ENCODE measurements around the gene PRKD1. TPM values are rescaled to one million over a fixed set of nuclear protein-coding genes. Genes with fewer than 3 reads are reported as not detected.

PRKD1 gene
- total and polyA plus RNA-seq, 2 donors, result 2.5 to 5.6 TPM

- DNase-seq (ENCODE audit: low read depth in 6 of 9, low spot score in 9 of 9), result no peak
- Histone ChIP-seq H3K4me1 (ENCODE audit: control insufficient read depth in 2 of 2, insufficient read depth in 2 of 2, low read length in 2 of 2) (no peaks in the 10 kb centered on the region), H3K27me3 (ENCODE audit: control insufficient read depth in 2 of 2, insufficient read depth in 1 of 2, low read length in 1 of 2) (peaks cover 30% of the 10 kb centered on the region in 2 donors), H3K36me3 (ENCODE audit: control insufficient read depth in 2 of 2, insufficient read depth in 2 of 2, low read length in 1 of 2) (no peaks in the 10 kb centered on the region), H3K9me3 (ENCODE audit: control insufficient read depth in 2 of 2, insufficient read depth in 1 of 2, low read length in 1 of 2) (no peaks in the 10 kb centered on the region), H3K27ac (ENCODE audit: low read depth in 1 of 2, low read length in 1 of 2) (no peak overlapping the region), H3K4me3 (ENCODE audit: low read length in 2 of 2) (no peak overlapping the region)
- WGBS, result 18% methylated on average over 23 of the region's 23 CpGs
Observed at GRCh38 chr14:29928117-29928640, 532 bp upstream of the PRKD1 start.

- Histone ChIP-seq H3K4me3 (ENCODE audit: low read length in 2 of 2) (peak overlapping the region; percentile 18 to 41), H3K27ac (ENCODE audit: low read depth in 1 of 2, low read length in 1 of 2) (no peak overlapping the region), H3K4me1 (ENCODE audit: control insufficient read depth in 2 of 2, insufficient read depth in 2 of 2, low read length in 2 of 2) (no peaks in the 10 kb centered on the region), H3K27me3 (ENCODE audit: control insufficient read depth in 2 of 2, insufficient read depth in 1 of 2, low read length in 1 of 2) (peaks cover 30% of the 10 kb centered on the region in 2 donors), H3K36me3 (ENCODE audit: control insufficient read depth in 2 of 2, insufficient read depth in 2 of 2, low read length in 1 of 2) (no peaks in the 10 kb centered on the region), H3K9me3 (ENCODE audit: control insufficient read depth in 2 of 2, insufficient read depth in 1 of 2, low read length in 1 of 2) (no peaks in the 10 kb centered on the region)
- 2% methylated on average over 51 of the region's 51 CpGs for WGBS
- DNase-seq (ENCODE audit: low read depth in 6 of 9, low spot score in 9 of 9), result no peak
Observed at GRCh38 chr14:29926701-29927375, 809 bp downstream of the PRKD1 start.

GRCh38 chr14:29926228-29926627 lies 1.4 kb downstream of the PRKD1 start:
- DNase-seq (ENCODE audit: low read depth in 6 of 9, low spot score in 9 of 9), result no peak
- WGBS, result 12% methylated on average over 8 of the region's 8 CpGs
- Histone ChIP-seq H3K27ac (ENCODE audit: low read depth in 1 of 2, low read length in 1 of 2) (no peak overlapping the region), H3K36me3 (ENCODE audit: control insufficient read depth in 2 of 2, insufficient read depth in 2 of 2, low read length in 1 of 2) (no peaks in the 10 kb centered on the region), H3K4me1 (ENCODE audit: control insufficient read depth in 2 of 2, insufficient read depth in 2 of 2, low read length in 2 of 2) (no peaks in the 10 kb centered on the region), H3K9me3 (ENCODE audit: control insufficient read depth in 2 of 2, insufficient read depth in 1 of 2, low read length in 1 of 2) (no peaks in the 10 kb centered on the region), H3K27me3 (ENCODE audit: control insufficient read depth in 2 of 2, insufficient read depth in 1 of 2, low read length in 1 of 2) (peaks cover 30% of the 10 kb centered on the region in 2 donors), H3K4me3 (ENCODE audit: low read length in 2 of 2) (no peak overlapping the region)

GRCh38 chr14:29925736-29926135 lies 1.9 kb downstream of the PRKD1 start:
- no peaks in the 10 kb centered on the region for H3K4me1 ChIP-seq (ENCODE audit: control insufficient read depth in 2 of 2, insufficient read depth in 2 of 2, low read length in 2 of 2)
- no peak overlapping the region for H3K27ac ChIP-seq (ENCODE audit: low read depth in 1 of 2, low read length in 1 of 2)
- no peak for DNase-seq (ENCODE audit: low read depth in 6 of 9, low spot score in 9 of 9)
- peaks cover 30% of the 10 kb centered on the region in 2 donors for H3K27me3 ChIP-seq (ENCODE audit: control insufficient read depth in 2 of 2, insufficient read depth in 1 of 2, low read length in 1 of 2)
- no peaks in the 10 kb centered on the region for H3K36me3 ChIP-seq (ENCODE audit: control insufficient read depth in 2 of 2, insufficient read depth in 2 of 2, low read length in 1 of 2)
- 61% methylated on average over 3 of the region's 3 CpGs for WGBS
- H3K9me3 ChIP-seq (ENCODE audit: control insufficient read depth in 2 of 2, insufficient read depth in 1 of 2, low read length in 1 of 2), result no peaks in the 10 kb centered on the region
- no peak overlapping the region for H3K4me3 ChIP-seq (ENCODE audit: low read length in 2 of 2)

- Histone ChIP-seq H3K27me3 (ENCODE audit: control insufficient read depth in 2 of 2, insufficient read depth in 1 of 2, low read length in 1 of 2) (peaks cover 30% of the 10 kb centered on the region in 2 donors), H3K9me3 (ENCODE audit: control insufficient read depth in 2 of 2, insufficient read depth in 1 of 2, low read length in 1 of 2) (no peaks in the 10 kb centered on the region), H3K36me3 (ENCODE audit: control insufficient read depth in 2 of 2, insufficient read depth in 2 of 2, low read length in 1 of 2) (no peaks in the 10 kb centered on the region), H3K27ac (ENCODE audit: low read depth in 1 of 2, low read length in 1 of 2) (no peak overlapping the region), H3K4me3 (ENCODE audit: low read length in 2 of 2) (no peak overlapping the region), H3K4me1 (ENCODE audit: control insufficient read depth in 2 of 2, insufficient read depth in 2 of 2, low read length in 2 of 2) (no peaks in the 10 kb centered on the region)
- 77% methylated on average over 5 of the region's 5 CpGs for WGBS
- no peak for DNase-seq (ENCODE audit: low read depth in 6 of 9, low spot score in 9 of 9)
Observed at GRCh38 chr14:29925101-29925722, 2.4 kb downstream of the PRKD1 start.

- H3K36me3 ChIP-seq (ENCODE audit: control insufficient read depth in 2 of 2, insufficient read depth in 2 of 2, low read length in 1 of 2), result no peaks in the 10 kb centered on the region
- H3K4me3 ChIP-seq (ENCODE audit: low read length in 2 of 2), result no peak overlapping the region
- no peaks in the 10 kb centered on the region for H3K4me1 ChIP-seq (ENCODE audit: control insufficient read depth in 2 of 2, insufficient read depth in 2 of 2, low read length in 2 of 2)
- H3K27ac ChIP-seq (ENCODE audit: low read depth in 1 of 2, low read length in 1 of 2), result no peak overlapping the region
- 93% methylated on average over 2 of the region's 2 CpGs for WGBS
- no peak for DNase-seq (ENCODE audit: low read depth in 6 of 9, low spot score in 9 of 9)
- H3K9me3 ChIP-seq (ENCODE audit: control insufficient read depth in 2 of 2, insufficient read depth in 1 of 2, low read length in 1 of 2), result no peaks in the 10 kb centered on the region
- H3K27me3 ChIP-seq (ENCODE audit: control insufficient read depth in 2 of 2, insufficient read depth in 1 of 2, low read length in 1 of 2), result no peaks in the 10 kb centered on the region
Observed at GRCh38 chr14:29919845-29920244, 7.8 kb downstream of the PRKD1 start.

- no peak for DNase-seq (ENCODE audit: low read depth in 6 of 9, low spot score in 9 of 9)
- H3K27me3 ChIP-seq (ENCODE audit: control insufficient read depth in 2 of 2, insufficient read depth in 1 of 2, low read length in 1 of 2), result no peaks in the 10 kb centered on the region
- H3K36me3 ChIP-seq (ENCODE audit: control insufficient read depth in 2 of 2, insufficient read depth in 2 of 2, low read length in 1 of 2), result no peaks in the 10 kb centered on the region
- H3K9me3 ChIP-seq (ENCODE audit: control insufficient read depth in 2 of 2, insufficient read depth in 1 of 2, low read length in 1 of 2), result no peaks in the 10 kb centered on the region
- no peak overlapping the region for H3K4me3 ChIP-seq (ENCODE audit: low read length in 2 of 2)
- no peak overlapping the region for H3K27ac ChIP-seq (ENCODE audit: low read depth in 1 of 2, low read length in 1 of 2)
- no peaks in the 10 kb centered on the region for H3K4me1 ChIP-seq (ENCODE audit: control insufficient read depth in 2 of 2, insufficient read depth in 2 of 2, low read length in 2 of 2)
- 89% methylated on average over 2 of the region's 2 CpGs for WGBS
Observed at GRCh38 chr14:29918981-29919380, 8.7 kb downstream of the PRKD1 start.

GRCh38 chr14:29913566-29913965 lies 14.1 kb downstream of the PRKD1 start:
- no peak for DNase-seq (ENCODE audit: low read depth in 6 of 9, low spot score in 9 of 9)
- H3K36me3 ChIP-seq (ENCODE audit: control insufficient read depth in 2 of 2, insufficient read depth in 2 of 2, low read length in 1 of 2), result no peaks in the 10 kb centered on the region
- 95% methylated on average over 5 of the region's 5 CpGs for WGBS
- no peak overlapping the region for H3K4me3 ChIP-seq (ENCODE audit: low read length in 2 of 2)
- no peaks in the 10 kb centered on the region for H3K27me3 ChIP-seq (ENCODE audit: control insufficient read depth in 2 of 2, insufficient read depth in 1 of 2, low read length in 1 of 2)
- H3K9me3 ChIP-seq (ENCODE audit: control insufficient read depth in 2 of 2, insufficient read depth in 1 of 2, low read length in 1 of 2), result peaks cover 0 to 4% of the 10 kb centered on the region in 2 donors
- H3K4me1 ChIP-seq (ENCODE audit: control insufficient read depth in 2 of 2, insufficient read depth in 2 of 2, low read length in 2 of 2), result no peaks in the 10 kb centered on the region
- H3K27ac ChIP-seq (ENCODE audit: low read depth in 1 of 2, low read length in 1 of 2), result no peak overlapping the region

- H3K4me3 ChIP-seq (ENCODE audit: low read length in 2 of 2), result no peak overlapping the region
- H3K36me3 ChIP-seq (ENCODE audit: control insufficient read depth in 2 of 2, insufficient read depth in 2 of 2, low read length in 1 of 2), result no peaks in the 10 kb centered on the region
- no peak overlapping the region for H3K27ac ChIP-seq (ENCODE audit: low read depth in 1 of 2, low read length in 1 of 2)
- no peak for DNase-seq (ENCODE audit: low read depth in 6 of 9, low spot score in 9 of 9)
- WGBS, result 94% methylated on average over 3 of the region's 3 CpGs
- no peaks in the 10 kb centered on the region for H3K27me3 ChIP-seq (ENCODE audit: control insufficient read depth in 2 of 2, insufficient read depth in 1 of 2, low read length in 1 of 2)
- peaks cover 0 to 4% of the 10 kb centered on the region in 2 donors for H3K9me3 ChIP-seq (ENCODE audit: control insufficient read depth in 2 of 2, insufficient read depth in 1 of 2, low read length in 1 of 2)
- no peaks in the 10 kb centered on the region for H3K4me1 ChIP-seq (ENCODE audit: control insufficient read depth in 2 of 2, insufficient read depth in 2 of 2, low read length in 2 of 2)
Observed at GRCh38 chr14:29911810-29912209, 15.8 kb downstream of the PRKD1 start.
